ENCODE data around the gene SUGCT. TPM values are rescaled to one million over a fixed set of nuclear protein-coding genes. Genes with fewer than 3 reads are reported as not detected.

SUGCT gene
- total RNA-seq, 3 donors from 2014 or later (not counting 1 experiment from before 2014, with no cell fraction given), result 0.40 to 0.59 TPM; not detected in 1

GRCh38 chr7:40714363-40715052 is 579.7 kb downstream of the SUGCT start:
- Mint-ChIP-seq H3K9me3 (peaks cover 2 to 5% of the 10 kb centered on the region in 2 donors), H3K4me3 (no peak overlapping the region), H3K27me3 (ENCODE audit: low read depth in 2 of 2) (peaks cover 0 to 4% of the 10 kb centered on the region in 2 donors), H3K4me1 (no peaks in the 10 kb centered on the region), H3K36me3 (no peaks in the 10 kb centered on the region), H3K27ac (no peak overlapping the region)
- ATAC-seq (no peak), DNase-seq (no peak)
- intact Hi-C loops (cut with micrococcal nuclease), result no loop called here
- H3K4me1 ChIP-seq (ENCODE audit: control insufficient read depth, insufficient read depth, low read length), result no peaks in the 10 kb centered on the region
- H3K4me3 ChIP-seq (ENCODE audit: low read length), result no peak overlapping the region
- no peaks in the 10 kb centered on the region for H3K27me3 ChIP-seq (ENCODE audit: control insufficient read depth, insufficient read depth, low read length)
- no peaks in the 10 kb centered on the region for H3K36me3 ChIP-seq (ENCODE audit: control insufficient read depth, insufficient read depth, low read length)
- H3K9me3 ChIP-seq (ENCODE audit: control insufficient read depth, insufficient read depth, low read length), result no peaks in the 10 kb centered on the region
- TF ChIP-seq, protein P1, sequence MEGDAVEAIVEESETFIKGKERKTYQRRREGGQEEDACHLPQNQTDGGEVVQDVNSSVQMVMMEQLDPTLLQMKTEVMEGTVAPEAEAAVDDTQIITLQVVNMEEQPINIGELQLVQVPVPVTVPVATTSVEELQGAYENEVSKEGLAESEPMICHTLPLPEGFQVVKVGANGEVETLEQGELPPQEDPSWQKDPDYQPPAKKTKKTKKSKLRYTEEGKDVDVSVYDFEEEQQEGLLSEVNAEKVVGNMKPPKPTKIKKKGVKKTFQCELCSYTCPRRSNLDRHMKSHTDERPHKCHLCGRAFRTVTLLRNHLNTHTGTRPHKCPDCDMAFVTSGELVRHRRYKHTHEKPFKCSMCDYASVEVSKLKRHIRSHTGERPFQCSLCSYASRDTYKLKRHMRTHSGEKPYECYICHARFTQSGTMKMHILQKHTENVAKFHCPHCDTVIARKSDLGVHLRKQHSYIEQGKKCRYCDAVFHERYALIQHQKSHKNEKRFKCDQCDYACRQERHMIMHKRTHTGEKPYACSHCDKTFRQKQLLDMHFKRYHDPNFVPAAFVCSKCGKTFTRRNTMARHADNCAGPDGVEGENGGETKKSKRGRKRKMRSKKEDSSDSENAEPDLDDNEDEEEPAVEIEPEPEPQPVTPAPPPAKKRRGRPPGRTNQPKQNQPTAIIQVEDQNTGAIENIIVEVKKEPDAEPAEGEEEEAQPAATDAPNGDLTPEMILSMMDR (IDR thresholded peaks at IDR 0.05), result no peak
- H3K27ac ChIP-seq (ENCODE audit: low read length), result no peak overlapping the region
- WGBS (ENCODE audit: insufficient coverage), result 100% methylated on average over 1 of the region's 2 CpGs

- ATAC-seq (no peak), DNase-seq (no peak)
- H3K27ac Mint-ChIP-seq, result no peak overlapping the region
- no peaks in the 10 kb centered on the region for H3K4me1 Mint-ChIP-seq
- H3K27me3 Mint-ChIP-seq (ENCODE audit: low read depth in 2 of 2), result peaks cover 0 to 4% of the 10 kb centered on the region in 2 donors
- no peaks in the 10 kb centered on the region for H3K9me3 ChIP-seq (ENCODE audit: control insufficient read depth, insufficient read depth, low read length)
- H3K27ac ChIP-seq (ENCODE audit: low read length), result no peak overlapping the region
- 72% methylated on average over 2 of the region's 3 CpGs for WGBS (ENCODE audit: insufficient coverage)
- intact Hi-C loops (cut with micrococcal nuclease), result no loop called here
- H3K27me3 ChIP-seq (ENCODE audit: control insufficient read depth, insufficient read depth, low read length), result no peaks in the 10 kb centered on the region
- H3K4me3 ChIP-seq (ENCODE audit: low read length), result no peak overlapping the region
- H3K36me3 ChIP-seq (ENCODE audit: control insufficient read depth, insufficient read depth, low read length), result no peaks in the 10 kb centered on the region
- TF ChIP-seq, protein P1 (IDR thresholded peaks at IDR 0.05), result no peak
- H3K4me1 ChIP-seq (ENCODE audit: control insufficient read depth, insufficient read depth, low read length), result no peaks in the 10 kb centered on the region
- no peaks in the 10 kb centered on the region for H3K36me3 Mint-ChIP-seq
- H3K4me3 Mint-ChIP-seq, result no peak overlapping the region
- H3K9me3 Mint-ChIP-seq, result peaks cover 3 to 5% of the 10 kb centered on the region in 2 donors
Observed at GRCh38 chr7:40715053-40715430, 580.2 kb downstream of the SUGCT start.

DNA sequence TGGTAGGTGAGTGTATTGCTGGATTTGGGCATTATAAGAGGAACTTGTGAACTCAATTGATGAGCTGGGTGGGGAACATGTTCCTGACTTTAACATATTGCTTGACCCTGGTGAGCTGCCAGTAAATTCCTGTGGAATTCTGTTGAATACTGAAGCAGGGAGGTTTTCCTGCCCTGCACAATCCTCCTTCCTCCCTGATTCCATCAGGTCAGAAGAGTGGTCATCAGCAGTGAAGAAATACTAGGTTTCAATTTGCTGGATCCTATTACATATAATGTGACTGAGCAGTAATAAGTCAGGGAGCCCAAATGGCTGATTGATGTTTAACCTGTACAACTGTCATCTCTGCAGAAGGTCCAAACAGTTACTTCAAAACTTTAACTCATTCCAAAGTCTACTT is 581.2 kb downstream of the SUGCT start:
- H3K27ac ChIP-seq (ENCODE audit: low read length), result no peak overlapping the region
- no peaks in the 10 kb centered on the region for H3K9me3 ChIP-seq (ENCODE audit: control insufficient read depth, insufficient read depth, low read length)
- TF ChIP-seq, protein P1 (IDR thresholded peaks at IDR 0.05), result no peak
- H3K36me3 ChIP-seq (ENCODE audit: control insufficient read depth, insufficient read depth, low read length), result no peaks in the 10 kb centered on the region
- H3K4me1 ChIP-seq (ENCODE audit: control insufficient read depth, insufficient read depth, low read length), result no peaks in the 10 kb centered on the region
- DNase-seq (no peak), ATAC-seq (no peak)
- Mint-ChIP-seq H3K27me3 (ENCODE audit: low read depth in 2 of 2) (peaks cover 0 to 4% of the 10 kb centered on the region in 2 donors), H3K36me3 (no peaks in the 10 kb centered on the region), H3K9me3 (peaks cover 3 to 5% of the 10 kb centered on the region in 2 donors), H3K27ac (no peak overlapping the region), H3K4me3 (no peak overlapping the region), H3K4me1 (no peaks in the 10 kb centered on the region)
- no peak overlapping the region for H3K4me3 ChIP-seq (ENCODE audit: low read length)
- no peaks in the 10 kb centered on the region for H3K27me3 ChIP-seq (ENCODE audit: control insufficient read depth, insufficient read depth, low read length)
- intact Hi-C loops (cut with micrococcal nuclease), result no loop called here

DNA sequence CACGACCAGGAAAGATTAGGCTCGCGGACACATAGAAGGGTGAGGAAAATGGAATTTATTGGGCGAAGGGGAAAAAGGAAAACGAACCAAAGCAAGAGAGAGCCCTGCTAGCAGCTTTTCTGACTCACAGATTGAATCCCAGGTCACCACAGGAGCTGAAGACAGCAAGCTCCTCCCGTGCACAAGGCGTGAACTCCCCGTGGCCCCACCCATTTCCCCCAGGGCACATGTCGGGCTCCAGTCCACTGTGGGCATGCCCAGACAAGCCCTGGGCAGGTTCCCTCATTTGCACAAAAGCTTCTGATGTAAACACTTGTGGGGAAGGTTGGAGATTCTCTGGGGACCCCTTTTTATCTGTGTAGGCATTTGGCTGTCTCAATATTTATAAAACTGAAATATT is 582.4 kb downstream of the SUGCT start:
- H3K4me3 ChIP-seq (ENCODE audit: low read length), result no peak overlapping the region
- H3K27ac Mint-ChIP-seq, result no peak overlapping the region
- no peak overlapping the region for H3K4me3 Mint-ChIP-seq
- no peaks in the 10 kb centered on the region for H3K4me1 Mint-ChIP-seq
- H3K27me3 Mint-ChIP-seq (ENCODE audit: low read depth in 2 of 2), result peaks cover 0 to 4% of the 10 kb centered on the region in 2 donors
- H3K36me3 Mint-ChIP-seq, result no peaks in the 10 kb centered on the region
- DNase-seq (no peak), ATAC-seq (no peak)
- H3K27ac ChIP-seq (ENCODE audit: low read length), result no peak overlapping the region
- WGBS (ENCODE audit: insufficient coverage), result 63% methylated on average over 9 of the region's 9 CpGs
- no peaks in the 10 kb centered on the region for H3K36me3 ChIP-seq (ENCODE audit: control insufficient read depth, insufficient read depth, low read length)
- intact Hi-C loops (cut with micrococcal nuclease), result no loop called here
- TF ChIP-seq, protein P1 (IDR thresholded peaks at IDR 0.05), result no peak
- H3K9me3 ChIP-seq (ENCODE audit: control insufficient read depth, insufficient read depth, low read length), result no peaks in the 10 kb centered on the region
- H3K27me3 ChIP-seq (ENCODE audit: control insufficient read depth, insufficient read depth, low read length), result no peaks in the 10 kb centered on the region
- H3K4me1 ChIP-seq (ENCODE audit: control insufficient read depth, insufficient read depth, low read length), result no peaks in the 10 kb centered on the region
- peaks cover 3 to 5% of the 10 kb centered on the region in 2 donors for H3K9me3 Mint-ChIP-seq
